Activated CD4-positive, alpha-beta T cell treated with anti-CD3 and anti-CD28 coated beads, Interleukin-2, amount 50 U/mL, for 48 hours (primary cell): ENCODE data around the gene NXN.
"Not testable (repeated sequence)": the region's sequence is repeated elsewhere in the genome, so short reads cannot be mapped to it uniquely, and the experiment has no call there.

Source experiments
- DNase-seq, 2 experiments: peaks; one replicate each; pipeline ENCODE4 v3.0.0-alpha.2; 2020

The NXN gene

DNA sequence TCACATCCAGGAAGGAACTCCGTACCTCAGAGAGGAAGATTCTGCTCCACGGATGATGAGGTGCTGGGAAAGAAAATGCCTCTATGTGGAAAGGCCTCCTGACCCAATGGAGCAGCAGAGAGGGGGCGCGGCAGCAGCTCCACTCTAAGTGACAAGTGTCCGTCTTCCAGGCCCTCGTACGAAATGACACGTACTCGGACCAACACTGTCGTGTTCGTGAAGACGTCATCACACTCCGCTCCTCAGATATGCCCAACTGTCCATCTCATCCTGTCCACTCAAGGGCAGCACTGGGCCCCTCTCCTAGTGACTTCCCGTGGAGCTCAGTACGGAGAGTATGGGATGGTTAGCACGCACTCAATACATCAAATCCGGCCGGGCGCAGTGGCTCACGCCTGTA is 165.2 kb downstream of the NXN start:
- no peak for DNase-seq

DNA sequence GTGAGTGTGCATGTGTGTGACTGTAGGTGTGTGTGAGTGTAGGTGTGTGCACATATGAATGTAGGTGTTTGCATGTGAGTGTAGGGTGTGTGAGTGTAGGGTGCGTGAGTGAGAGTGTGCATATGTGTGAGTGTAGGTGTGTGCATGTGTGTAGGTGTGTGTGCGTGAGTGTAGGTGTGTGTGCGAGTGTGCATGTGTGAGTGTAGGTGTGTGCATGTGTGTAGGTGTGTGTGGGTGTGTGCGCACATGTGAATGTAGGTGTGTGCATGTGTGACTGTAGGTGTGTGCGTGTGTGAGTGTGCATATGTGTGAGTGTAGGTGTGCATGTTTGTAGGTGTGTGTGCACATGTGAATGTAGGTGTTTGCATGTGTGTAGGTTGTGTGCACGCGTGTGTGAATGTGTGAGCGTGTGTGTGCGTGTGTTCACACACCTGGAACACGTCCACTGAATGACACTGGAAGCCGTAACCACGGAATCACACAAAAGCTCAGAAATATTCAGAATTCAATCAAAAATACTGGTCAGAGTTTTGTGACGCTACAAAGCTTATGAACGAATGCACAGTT is 166.9 kb downstream of the NXN start:
- DNase-seq, result no peak

DNA sequence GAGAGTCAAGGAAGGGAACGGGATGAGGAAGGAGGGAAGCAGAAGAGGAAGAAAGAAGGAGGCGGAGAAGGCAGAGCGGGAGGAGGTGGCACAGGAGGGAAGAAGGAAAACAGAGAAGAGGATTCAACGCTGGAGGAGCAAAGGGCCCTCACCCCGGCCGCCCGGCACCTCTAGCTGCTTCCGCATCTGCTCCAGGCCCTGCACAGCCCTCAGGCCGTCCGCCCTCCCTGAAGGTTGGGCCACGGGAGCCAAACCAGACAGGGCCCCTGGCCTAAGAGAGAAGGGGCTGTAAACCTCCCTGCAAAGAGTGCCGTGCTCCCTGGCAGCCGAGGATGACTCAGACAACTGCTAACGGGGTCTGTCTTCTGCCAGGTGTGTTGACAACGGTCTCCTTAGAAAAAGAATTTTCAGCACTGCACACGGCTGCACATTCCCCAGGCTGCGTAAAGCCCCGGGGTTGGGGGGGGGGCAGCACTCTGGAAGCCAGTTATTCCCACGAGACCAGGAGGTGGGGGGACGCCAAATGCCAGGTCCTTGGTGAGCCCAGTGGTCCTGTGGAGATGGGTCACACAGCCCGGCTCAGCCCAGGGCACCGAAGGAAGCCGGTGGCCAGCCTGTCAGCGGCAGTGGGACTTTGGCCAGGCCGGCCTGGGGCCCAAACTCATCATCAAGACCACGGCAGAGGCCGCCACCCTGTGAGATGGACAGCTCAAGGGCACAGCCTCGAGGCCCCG is 168.4 kb downstream of the NXN start:
- no peak for DNase-seq

GRCh38 chr17:807523-808294 is 171.9 kb downstream of the NXN start:
- no peak for DNase-seq

- DNase-seq, result no peak
These were observed 172.6 kb downstream of the NXN start for GRCh38 chr17:806781-807522.

- DNase-seq, result no peak
These were observed 173.2 kb downstream of the NXN start for GRCh38 chr17:806346-806745.

DNA sequence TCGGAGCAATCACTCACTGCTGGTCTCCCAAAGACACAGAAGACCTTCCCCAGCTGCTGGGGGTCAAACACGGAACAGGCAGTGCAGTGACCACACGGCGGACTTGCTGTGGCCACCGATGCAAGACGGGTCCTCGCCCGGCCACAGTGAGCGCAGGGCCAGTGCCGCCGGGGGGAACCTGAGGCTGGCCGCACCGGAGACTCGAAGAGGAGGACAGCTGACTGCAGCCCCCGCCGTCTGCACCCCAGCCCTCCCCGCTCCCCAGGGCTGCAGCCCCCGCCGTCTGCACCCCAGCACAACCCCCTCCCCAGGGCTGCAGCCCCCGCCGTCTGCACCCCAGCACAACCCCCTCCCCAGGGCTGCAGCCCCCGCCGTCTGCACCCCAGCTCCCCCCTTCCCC is 173.7 kb downstream of the NXN start:
- DNase-seq, result not testable (repeated sequence)

DNA sequence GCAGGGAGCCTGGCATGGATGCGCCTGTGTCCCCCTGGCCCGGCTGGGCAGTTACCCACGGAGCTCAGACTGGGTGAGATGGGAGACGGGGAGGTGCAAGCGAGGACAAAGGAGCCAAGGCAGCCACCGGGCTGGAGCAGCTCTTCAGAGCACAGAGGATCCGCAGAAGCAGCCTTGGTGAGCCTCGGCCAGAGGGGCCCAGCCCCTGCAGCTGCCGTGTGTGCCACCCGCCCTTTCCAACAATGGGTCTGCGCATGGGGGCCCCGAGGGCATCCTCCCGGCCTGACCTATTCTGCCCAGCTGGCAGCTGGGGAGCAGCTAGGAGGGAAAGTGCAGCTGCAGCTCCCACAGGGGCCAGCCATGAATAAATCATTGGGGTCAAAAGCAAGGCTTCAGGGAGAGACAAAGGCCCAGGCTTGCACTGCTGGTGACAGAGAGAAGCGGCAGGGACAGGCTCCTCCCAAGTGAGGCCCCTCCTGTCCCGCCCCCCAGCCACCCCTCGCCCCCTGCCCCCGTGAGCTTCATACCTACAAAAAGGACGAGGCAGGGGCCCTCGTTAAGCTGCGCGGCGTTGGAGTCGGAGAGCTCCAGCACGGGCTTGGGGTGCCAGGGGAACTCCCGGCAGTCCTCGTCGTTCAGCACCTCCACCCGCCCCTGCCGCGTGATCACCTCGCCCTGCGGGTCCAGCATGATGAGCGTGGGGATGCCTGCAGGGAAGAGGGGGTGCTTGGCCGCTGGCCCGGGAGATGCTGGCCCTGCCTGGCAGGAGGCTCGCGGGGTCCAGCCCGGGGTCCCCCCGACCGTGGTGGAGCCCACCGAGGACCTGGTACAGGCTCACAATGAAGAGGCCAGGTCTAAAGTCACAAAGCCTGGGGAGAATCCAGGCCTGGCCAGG is 174.8 kb downstream of the NXN start:
- no peak for DNase-seq

DNA sequence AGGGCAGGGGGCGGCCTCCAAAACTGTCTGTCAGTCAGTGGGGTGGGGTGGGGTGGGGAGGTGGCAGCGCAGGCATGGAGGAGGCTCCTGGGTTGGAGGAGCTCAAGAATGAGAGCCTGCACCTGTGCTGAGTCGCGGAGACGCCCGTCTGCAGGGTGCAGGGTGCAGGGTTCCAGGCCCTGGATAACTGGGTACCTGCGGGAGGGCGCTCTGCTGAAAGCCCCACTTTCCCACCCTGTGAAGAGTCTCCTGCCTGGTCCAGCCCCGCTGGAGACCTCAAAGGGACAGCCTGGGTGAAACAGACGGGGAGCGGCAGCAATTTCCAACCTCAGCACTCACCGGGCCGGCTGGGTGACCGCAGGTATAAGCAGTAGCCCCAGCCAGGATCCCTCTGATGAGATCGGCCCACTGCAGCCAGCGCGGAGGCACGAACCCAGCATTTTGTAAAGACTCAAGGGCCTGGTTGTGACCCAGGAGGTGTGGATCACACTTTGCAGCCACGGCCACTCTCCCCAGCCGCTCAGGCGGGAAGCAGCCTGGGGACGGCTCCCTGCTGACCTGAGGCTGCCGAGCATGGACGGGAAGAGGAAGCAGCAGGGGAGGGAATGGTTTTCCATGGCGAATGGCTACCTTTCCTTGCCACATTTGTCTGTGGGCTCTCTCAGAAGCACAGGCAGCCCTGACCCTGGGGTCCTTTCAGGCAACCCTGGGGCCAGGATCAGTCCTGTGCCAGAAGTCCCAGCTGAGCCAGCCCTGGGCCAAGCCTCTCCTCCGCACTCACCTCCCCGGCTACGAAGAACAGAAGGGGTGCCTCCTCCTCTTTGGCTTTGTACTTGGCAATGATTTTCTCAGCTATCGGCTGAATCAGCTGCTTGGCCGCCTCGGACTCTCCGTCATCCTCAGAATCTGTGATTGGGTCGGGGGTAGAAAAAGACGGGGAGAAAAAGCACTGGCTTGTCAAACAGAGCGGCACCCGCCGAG is 176.4 kb downstream of the NXN start:
- DNase-seq, result no peak

GRCh38 chr17:802481-802880 is 177.1 kb downstream of the NXN start:
- no peak for DNase-seq

- DNase-seq, result no peak
These were observed 177.9 kb downstream of the NXN start for GRCh38 chr17:801660-802059.

DNA sequence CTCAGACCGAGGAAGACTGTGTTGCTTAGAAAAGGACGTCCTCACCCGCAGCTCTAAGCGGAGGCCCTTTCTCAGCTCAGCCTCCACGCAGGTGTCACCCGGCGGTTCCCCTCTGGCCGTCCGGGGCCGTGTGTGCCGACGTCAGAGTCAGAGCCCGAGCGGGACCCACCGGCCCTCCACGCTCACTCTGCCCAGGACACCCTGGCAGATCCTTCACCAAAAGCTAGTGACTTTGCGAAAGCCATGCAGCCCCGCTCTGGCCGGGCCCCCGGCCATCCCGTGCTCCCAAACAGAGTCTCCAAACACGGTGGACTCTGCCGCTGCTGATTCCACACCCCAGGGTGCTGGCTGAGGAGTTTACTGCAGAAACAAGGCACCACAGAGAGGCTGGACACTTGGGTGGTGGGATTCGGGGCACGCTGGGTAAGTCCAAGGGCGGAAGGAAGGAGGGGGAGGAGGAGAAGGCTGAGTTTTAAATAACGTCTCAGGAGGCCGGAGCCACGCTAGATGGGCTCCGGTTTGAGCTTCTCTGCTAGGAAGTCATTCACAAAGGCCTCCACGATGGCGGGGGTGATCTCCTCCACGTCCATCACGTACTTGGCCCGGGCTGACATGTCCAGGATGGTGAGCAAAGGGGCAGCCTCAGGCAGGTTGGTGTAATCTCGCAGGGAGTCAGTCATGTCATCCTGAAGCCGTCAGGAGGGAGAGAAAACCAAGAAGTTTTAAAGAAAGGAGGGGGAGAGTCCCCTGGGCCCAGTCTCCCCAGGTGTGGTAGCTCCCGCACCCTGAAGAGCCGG is 178.9 kb downstream of the NXN start:
- DNase-seq, result no peak

DNA sequence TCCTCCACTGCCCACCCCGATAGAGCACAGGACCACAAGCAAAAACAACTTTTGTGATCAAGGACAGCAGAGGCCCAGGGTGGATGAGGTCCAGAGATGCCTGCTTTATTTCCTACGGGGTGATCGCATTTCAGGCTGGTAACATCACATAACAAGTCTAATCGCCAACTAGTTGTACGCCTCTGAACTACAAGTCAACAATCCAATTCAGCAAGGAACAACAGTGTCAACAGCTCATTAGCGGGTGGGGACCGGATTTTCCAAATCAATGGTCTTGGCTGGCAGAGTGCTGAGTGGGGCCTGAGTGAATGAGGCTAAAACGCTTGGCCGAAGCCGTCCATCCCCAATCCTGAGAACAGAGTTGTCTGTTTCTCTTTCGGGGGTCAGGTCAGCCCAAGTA is 180.3 kb downstream of the NXN start:
- DNase-seq, result no peak

GRCh38 chr17:798246-798645 is 181.3 kb downstream of the NXN start:
- no peak for DNase-seq

DNA sequence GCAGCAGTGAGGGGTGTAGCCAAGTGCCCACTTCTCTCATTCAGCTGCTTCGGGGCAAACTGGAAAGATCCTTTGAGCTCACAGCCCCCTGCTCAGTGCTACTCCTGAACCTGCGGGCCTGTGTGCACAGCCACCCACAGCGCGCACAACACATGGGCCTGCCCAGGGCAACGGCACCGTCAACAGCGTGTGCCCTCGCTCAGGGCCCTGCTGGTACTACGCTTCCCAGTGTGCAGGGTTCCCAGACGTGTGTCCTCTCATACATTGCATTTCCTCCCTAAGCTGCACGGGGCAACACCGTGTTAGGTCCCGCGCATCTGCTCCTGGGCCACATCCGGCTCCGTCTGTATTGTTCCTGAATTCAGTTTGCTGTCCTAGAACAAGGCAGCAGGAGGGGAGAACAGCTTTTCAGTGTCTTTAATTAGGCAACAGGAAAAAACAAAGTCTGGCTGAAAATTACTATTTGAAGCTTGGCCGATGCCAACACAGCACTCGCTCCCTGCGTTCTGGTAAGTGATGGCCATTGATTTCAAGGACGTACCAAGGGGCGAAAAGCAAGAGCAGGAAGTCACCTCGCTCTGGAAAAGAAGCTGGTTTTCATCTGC is 182.2 kb downstream of the NXN start:
- no peak for DNase-seq

GRCh38 chr17:796609-797008 is 183.0 kb downstream of the NXN start:
- no peak for DNase-seq

- no peak for DNase-seq
These were observed 183.9 kb downstream of the NXN start for GRCh38 chr17:795721-796120.

DNA sequence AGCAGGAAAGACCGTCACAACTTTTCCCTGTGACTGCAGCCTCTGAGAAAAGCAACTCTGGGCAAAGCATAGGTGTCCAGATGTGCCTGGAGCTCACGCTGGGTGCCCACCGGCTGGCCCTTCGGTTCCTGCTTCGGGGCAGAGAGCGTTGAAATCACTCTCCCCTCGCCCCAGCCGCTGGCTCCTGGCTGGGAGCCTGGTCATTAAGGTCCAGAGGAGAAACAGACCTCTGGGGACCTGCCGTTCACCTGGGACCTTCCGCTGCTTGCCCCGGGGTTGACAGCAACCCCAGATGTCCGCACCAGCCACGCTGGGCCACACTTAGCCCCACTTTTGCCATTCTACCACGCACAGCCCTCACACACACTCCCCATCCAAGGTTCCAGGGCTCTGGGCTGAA is 184.3 kb downstream of the NXN start:
- no peak for DNase-seq

DNA sequence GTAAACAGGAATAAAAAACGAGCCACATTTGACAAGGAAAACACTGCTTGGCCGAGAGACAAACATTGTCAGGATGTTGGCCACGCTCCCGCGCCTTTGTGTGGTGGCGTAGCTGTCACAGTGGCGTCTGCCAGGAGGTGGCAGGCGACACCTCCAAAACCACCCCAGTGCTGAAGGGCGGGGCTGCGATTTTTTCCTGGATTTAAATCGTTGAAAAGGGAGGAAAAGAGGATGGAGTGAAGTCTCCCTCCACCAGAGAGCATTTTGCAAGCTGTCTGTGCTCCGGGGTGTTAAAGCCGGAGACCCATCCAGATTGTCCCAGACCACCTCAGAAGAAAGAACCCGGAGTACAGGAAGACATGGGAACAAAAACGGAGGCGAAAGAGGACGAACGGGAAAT is 184.7 kb downstream of the NXN start:
- DNase-seq, result peak; percentile 49 to 58

GRCh38 chr17:792277-792676 is 187.3 kb downstream of the NXN start:
- no peak for DNase-seq
